AG10803 (cell line): ENCODE results near the gene AKR1B15.
A peak's percentile ranks its signal among the peaks of the same experiment; 100 is the strongest.
"Not testable (repeated sequence)": the region's sequence is repeated elsewhere in the genome, so short reads cannot be mapped to it uniquely, and the experiment has no call there.

Experiments
- DNase-seq: peaks from one replicate; pipeline ENCODE4 v3.0.0; 2010; ENCODE audit warnings: low read depth
- H3K4me3 ChIP-seq: 2 replicates; pipeline ENCODE4 v1.5.1; 2011; ENCODE audit warnings: mild to moderate bottlenecking, low read length, control low read depth
- CTCF ChIP-seq: conservative IDR thresholded peaks from 2 replicates; pipeline ENCODE4 v1.5.1; 2011; ENCODE audit warnings: mild to moderate bottlenecking, low read length, control low read depth, inconsistent platforms

The AKR1B15 gene

GRCh38 chr7:134522601-134523000 is 26.3 kb upstream of the AKR1B15 start:
- DNase-seq: no peak
- H3K4me3 ChIP-seq: no peak overlapping the region
- no peak for TF ChIP-seq CTCF

- not testable (repeated sequence) for DNase-seq, H3K4me3 ChIP-seq
Observed at GRCh38 chr7:134525449-134525848, 23.5 kb upstream of the AKR1B15 start.

- DNase-seq, H3K4me3 ChIP-seq: not testable (repeated sequence)
Observed at GRCh38 chr7:134526552-134527248, 22.2 kb upstream of the AKR1B15 start.

GRCh38 chr7:134527979-134528371 is 20.9 kb upstream of the AKR1B15 start:
- H3K4me3 ChIP-seq: peak overlapping the region; percentile 21
- no peak for TF ChIP-seq CTCF
- peak; percentile 68 for DNase-seq

- TF ChIP-seq CTCF: no peak
- H3K4me3 ChIP-seq: no peak overlapping the region
- DNase-seq: no peak
Observed at GRCh38 chr7:134528749-134529148, 20.2 kb upstream of the AKR1B15 start.

- no peak overlapping the region for H3K4me3 ChIP-seq
- no peak for DNase-seq
- TF ChIP-seq CTCF: no peak
Observed at GRCh38 chr7:134530460-134530859, 18.4 kb upstream of the AKR1B15 start.

- no peak for TF ChIP-seq CTCF
- H3K4me3 ChIP-seq: no peak overlapping the region
- peak; percentile 29 for DNase-seq
Observed at GRCh38 chr7:134532180-134532953, 16.5 kb upstream of the AKR1B15 start.

- DNase-seq: no peak
- no peak for TF ChIP-seq CTCF
- H3K4me3 ChIP-seq: no peak overlapping the region
Observed at GRCh38 chr7:134532954-134533218, 16.0 kb upstream of the AKR1B15 start.
